K562 (cell line): ENCODE measurements around the gene EML1. TPM values are rescaled to one million over a fixed set of nuclear protein-coding genes. Genes with fewer than 3 reads are reported as not detected.

Experiments
- ATAC-seq: fragments of 200-7000 bp; cut with Tn5 transposase; 3 replicates; pipeline ENCODE4 v1.9.1; 2020; ENCODE audit warnings: moderate library complexity
- BruUV-seq: library from RNA; stranded (reverse); fragments of 400-500 nt; replicated peaks from 2 replicates; lab custom pipeline; 2021; lab: Mats Ljungman, UMichigan
- CTCF ChIA-PET: fragments of 300-600 bp; formaldehyde crosslinking; extraction: SDS; loops from one replicate; lab custom pipeline; 2021; ENCODE audit warnings: low intra/inter-chr PET ratio; lab: Yijun Ruan, JAX
- POLR2A ChIA-PET: fragments of 300-600, 350-650 bp; sonication (Branson Sonifier 250); formaldehyde crosslinking; extraction: SDS; loops from one replicate; lab custom pipeline; 2021; ENCODE audit warnings: antibody characterized with exemption, inconsistent platforms; lab: Yijun Ruan, JAX
- DNase-seq, 4 experiments: peaks; one replicate each; pipeline versions ENCODE4 v3.0.0 to v3.0.0-alpha.2; 2011 to 2018; ENCODE audit warnings: low spot score in 3 of 4, mixed read lengths in 3 of 4; ENCODE audit errors: extremely low read depth in 1 of 4
- FAIRE-seq: peaks from 2 replicates; lab custom pipeline; 2011; peaks lifted over from hg19 to GRCh38; lab: Jason Lieb, UNC
- H2AFZ ChIP-seq: 2 replicates; pipeline ENCODE4 v1.6.0; 2011; ENCODE audit warnings: low read depth, low read length, control low read depth, inconsistent platforms
- H3K27ac ChIP-seq: fragments of 200-600 bp; 3 replicates; pipeline ENCODE4 v1.8.0; 2011; ENCODE audit warnings: low read depth, mild to moderate bottlenecking, control low read depth, inconsistent platforms, low read length, moderate library complexity, mixed read lengths; ENCODE audit errors: extremely low read depth
- H3K27me3 ChIP-seq, 2 experiments: fragments of 300-600 bp in 1 of 2; 2 replicates in 1 of 2; 3 replicates in 1 of 2; pipeline versions ENCODE4 v1.6.0 to v1.8.0; 2011; ENCODE audit warnings: inconsistent platforms in 2 of 2, low read length in 2 of 2, mild to moderate bottlenecking in 1 of 2, mixed read lengths in 1 of 2, moderate library complexity in 1 of 2; ENCODE audit not compliant: control insufficient read depth in 2 of 2, insufficient read depth in 2 of 2
- H3K36me3 ChIP-seq: fragments of 300-600 bp; 3 replicates; pipeline ENCODE4 v1.8.0; 2011; ENCODE audit warnings: mild to moderate bottlenecking, low read length, inconsistent platforms; ENCODE audit not compliant: control insufficient read depth, insufficient read depth
- H3K4me1 ChIP-seq, 2 experiments: fragments of 200-600 bp in 1 of 2; replicated peaks in 1 of 2; 2 replicates in 1 of 2; 3 replicates in 1 of 2; pipeline versions ENCODE4 v1.5.1 to v1.8.0; 2011; ENCODE audit warnings: inconsistent platforms in 2 of 2, low read length in 2 of 2, mild to moderate bottlenecking in 1 of 2, mixed read lengths in 1 of 2, moderate library complexity in 1 of 2; ENCODE audit not compliant: control insufficient read depth in 2 of 2, insufficient read depth in 2 of 2
- H3K4me2 ChIP-seq: 2 replicates; pipeline ENCODE4 v1.6.1; 2011; ENCODE audit warnings: low read length, control low read depth, inconsistent platforms, mixed read lengths; ENCODE audit not compliant: insufficient read depth
- H3K4me3 ChIP-seq: fragments of 200-600 bp; sonication (generic), shearing (Covaris generic); 2 replicates; pipeline ENCODE4 v1.5.1; 2016; ENCODE audit warnings: control low read depth, inconsistent platforms
- H3K79me2 ChIP-seq: fragments of 200-600 bp; 3 replicates; pipeline ENCODE4 v1.8.0; 2011; ENCODE audit warnings: low read length, inconsistent platforms; ENCODE audit not compliant: control insufficient read depth, insufficient read depth
- H3K9ac ChIP-seq, 2 experiments: 2 replicates each; pipeline versions ENCODE4 v1.6.0 to v1.6.1; 2011; ENCODE audit warnings: low read depth in 2 of 2, low read length in 2 of 2, control low read depth in 1 of 2, inconsistent platforms in 1 of 2, mild to moderate bottlenecking in 1 of 2, mixed read lengths in 1 of 2; ENCODE audit not compliant: insufficient read depth in 1 of 2
- H3K9me1 ChIP-seq: one replicate; pipeline ENCODE4 v1.6.0; 2011; ENCODE audit warnings: inconsistent platforms, mild to moderate bottlenecking, low read length, moderate library complexity; ENCODE audit not compliant: control insufficient read depth, insufficient read depth
- H3K9me3 ChIP-seq: replicated peaks from 2 replicates; pipeline ENCODE4 v1.5.1; 2011; ENCODE audit warnings: low read depth, low read length, inconsistent platforms; ENCODE audit not compliant: control insufficient read depth, insufficient read depth
- H4K20me1 ChIP-seq: replicated peaks from 2 replicates; pipeline ENCODE4 v1.6.1; 2011; ENCODE audit warnings: low read length, inconsistent platforms, mixed read lengths; ENCODE audit not compliant: control insufficient read depth, insufficient read depth
- DACH1 ChIP-seq: fragments of 450-650 bp; IDR thresholded peaks from 2 replicates; pipeline ENCODE4 v1.6.1; 2018; ENCODE audit not compliant: partially characterized antibody
- FOXA3 ChIP-seq, 2 experiments: fragments of 450-650 bp in 1 of 2; sonication (generic) in 1 of 2; formaldehyde crosslinking; IDR thresholded peaks in 1 of 2; conservative IDR thresholded peaks in 1 of 2; 2 replicates each; pipeline versions ENCODE4 v1.4.0 to v1.8.0; 2020 to 2022; ENCODE audit warnings: mild to moderate bottlenecking in 2 of 2, missing genetic modification reagents in 1 of 2
- GABPB2 ChIP-seq: fragments of 250-450 bp; sonication (Bioruptor Pico); conservative IDR thresholded peaks from 2 replicates; pipeline ENCODE4 v1.5.1; 2021; ENCODE audit warnings: mild to moderate bottlenecking
- SAFB ChIP-seq: fragments of 200-400 bp; formaldehyde crosslinking; IDR thresholded peaks from 2 replicates; pipeline ENCODE4 v1.6.1; 2017; ENCODE audit warnings: low read depth, low read length, borderline replicate concordance
- ZNF551 ChIP-seq: fragments of 250-450 bp; sonication (Bioruptor Pico); IDR thresholded peaks from 2 replicates; pipeline ENCODE4 v1.5.0; 2021; ENCODE audit warnings: mild to moderate bottlenecking, moderate library complexity
- ZNF644 ChIP-seq: fragments of 200-800 bp; sonication (Bioruptor generic); IDR thresholded peaks from 2 replicates; pipeline ENCODE4 v1.6.1; 2016; ENCODE audit warnings: low read depth, missing genetic modification characterization, missing compliant biosample characterization
- WGBS: fragments of 100-300 bp; shearing (Covaris generic); methylation state at CpG from one replicate; pipeline ENCODE4 v1.1.6; 2016; ENCODE audit warnings: low coverage, mixed read lengths; ENCODE audit not compliant: insufficient coverage; ENCODE audit errors: missing lambda C conversion rate; 5-methylcytosine and 5-hydroxymethylcytosine counted together
- in situ Hi-C: fragments of 300-500 bp; cut with MboI; formaldehyde crosslinking; loops from 4 replicates; pipeline ENCODE4 v1.15.0; 2018; ENCODE audit warnings: inconsistent platforms, mixed read lengths
- intact Hi-C: fragments of 100-400 bp; cut with micrococcal nuclease; formaldehyde crosslinking; loops from 2 replicates; pipeline ENCODE4 v1.14.2; 2022
- polyA plus RNA-seq, 8 experiments: library from polyadenylated mRNA; depleted of rRNA in 4 of 8; stranded (reverse) in 5 of 8; unstranded in 3 of 8; fragments of >200 nt; fragmentation: Nextera tagmentation in 2 of 8; fragmentation: Illumina TruSeq in 1 of 8; extraction: Ambion mirVana in 2 of 8; extraction: Trizol in 1 of 8; gene quantifications; 2 replicates each; pipeline versions ENCODE4 v1.2.1 to v1.2.3, GENCODE V29; 2011 to 2014; ENCODE audit warnings: inconsistent platforms in 1 of 8, missing spikeins in 1 of 8
- total RNA-seq, 7 experiments: library from RNA; depleted of rRNA in 6 of 7; stranded (reverse); fragments of >200 nt in 6 of 7; fragmentation: Illumina TruSeq in 2 of 7; extraction: Trizol in 2 of 7; gene quantifications; 2 replicates each; pipeline versions ENCODE4 v1.2.1 to v1.2.3, GENCODE V29; 2011 to 2021; ENCODE audit warnings: low replicate concordance in 1 of 7
- TF ChIP-seq, protein P1 (sequence below): fragments of 450-650 bp; IDR thresholded peaks from 2 replicates; pipeline ENCODE4 v1.6.1; 2017; ENCODE audit warnings: antibody characterized with exemption

EML1 gene
- total and polyA plus RNA-seq, 9 of the 15 experiments (the other 6 are each of a cell fraction or from before 2014, with no cell fraction given), result 0.01 to 0.35 (median 0.07) TPM; not detected in 2

DNA sequence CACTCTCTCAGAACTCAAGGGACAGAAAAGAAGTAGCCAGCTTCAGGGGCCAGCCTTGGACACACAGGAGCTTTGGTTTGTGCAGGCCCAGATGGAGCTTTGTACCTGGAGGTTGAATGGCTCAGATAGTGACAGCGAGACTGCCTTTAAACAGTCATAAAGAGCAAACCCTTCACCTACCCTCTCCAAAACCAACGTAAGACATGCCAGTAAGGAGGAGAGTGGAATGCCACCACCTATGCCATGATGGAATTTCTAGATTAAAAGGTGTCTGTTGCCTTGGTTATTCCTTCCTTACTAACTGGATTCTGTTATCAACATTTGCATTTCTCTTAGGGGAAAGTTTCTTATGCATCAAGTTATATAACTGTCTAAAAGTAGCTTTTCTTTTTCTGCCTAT is 98.1 kb downstream of the EML1 start:
- CTCF ChIA-PET, result no interaction called here
- Histone ChIP-seq H4K20me1 (no peaks in the 10 kb centered on the region), H3K36me3 (no peaks in the 10 kb centered on the region), H3K4me2 (no peak overlapping the region), H3K79me2 (no peaks in the 10 kb centered on the region), H2AFZ (no peak overlapping the region), H3K27ac (no peak overlapping the region), H3K9me3 (no peaks in the 10 kb centered on the region), H3K27me3 (peaks cover 10 to 47% of the 10 kb centered on the region in 2 experiments), H3K4me3 (no peak overlapping the region), H3K9me1 (no peaks in the 10 kb centered on the region), H3K9ac (no peak overlapping the region), H3K4me1 (no peaks in the 10 kb centered on the region)
- no peak for DNase-seq
- WGBS, result 0% methylated on average over 2 of the region's 2 CpGs
- FAIRE-seq, result no peak
- in situ Hi-C loops (loop anchor here (25.0 kb wide), 1 partner anchor 504 kb away; no protein-coding TSS in a partner anchor), intact Hi-C loops (no loop called here)
- no TSS peak for BruUV-seq
- no peak for ATAC-seq
- no peak for TF ChIP-seq SAFB
- no peak for TF ChIP-seq ZNF644
- no peak for TF ChIP-seq DACH1
- TF ChIP-seq FOXA3 (CRISPR knock-in tag; conservative IDR thresholded peaks at IDR 0.05 in 1 of 2, IDR thresholded peaks at IDR 0.05 in 1 of 2), result no peak
- no peak for TF ChIP-seq ZNF551 (CRISPR knock-in tag)
- TF ChIP-seq, protein P1, sequence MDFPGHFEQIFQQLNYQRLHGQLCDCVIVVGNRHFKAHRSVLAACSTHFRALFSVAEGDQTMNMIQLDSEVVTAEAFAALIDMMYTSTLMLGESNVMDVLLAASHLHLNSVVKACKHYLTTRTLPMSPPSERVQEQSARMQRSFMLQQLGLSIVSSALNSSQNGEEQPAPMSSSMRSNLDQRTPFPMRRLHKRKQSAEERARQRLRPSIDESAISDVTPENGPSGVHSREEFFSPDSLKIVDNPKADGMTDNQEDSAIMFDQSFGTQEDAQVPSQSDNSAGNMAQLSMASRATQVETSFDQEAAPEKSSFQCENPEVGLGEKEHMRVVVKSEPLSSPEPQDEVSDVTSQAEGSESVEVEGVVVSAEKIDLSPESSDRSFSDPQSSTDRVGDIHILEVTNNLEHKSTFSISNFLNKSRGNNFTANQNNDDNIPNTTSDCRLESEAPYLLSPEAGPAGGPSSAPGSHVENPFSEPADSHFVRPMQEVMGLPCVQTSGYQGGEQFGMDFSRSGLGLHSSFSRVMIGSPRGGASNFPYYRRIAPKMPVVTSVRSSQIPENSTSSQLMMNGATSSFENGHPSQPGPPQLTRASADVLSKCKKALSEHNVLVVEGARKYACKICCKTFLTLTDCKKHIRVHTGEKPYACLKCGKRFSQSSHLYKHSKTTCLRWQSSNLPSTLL, result no peak
- TF ChIP-seq GABPB2 (CRISPR knock-in tag), result no peak
- POLR2A ChIA-PET, result no interaction called here
